ENCODE data around the gene SETD9. TPM values are rescaled to one million over a fixed set of nuclear protein-coding genes. Genes with fewer than 3 reads are reported as not detected.
A peak's percentile ranks its signal among the peaks of the same experiment; 100 is the strongest.

SETD9 gene
- total RNA-seq, 1 donor from 2014 or later: 11.0 TPM

DNA sequence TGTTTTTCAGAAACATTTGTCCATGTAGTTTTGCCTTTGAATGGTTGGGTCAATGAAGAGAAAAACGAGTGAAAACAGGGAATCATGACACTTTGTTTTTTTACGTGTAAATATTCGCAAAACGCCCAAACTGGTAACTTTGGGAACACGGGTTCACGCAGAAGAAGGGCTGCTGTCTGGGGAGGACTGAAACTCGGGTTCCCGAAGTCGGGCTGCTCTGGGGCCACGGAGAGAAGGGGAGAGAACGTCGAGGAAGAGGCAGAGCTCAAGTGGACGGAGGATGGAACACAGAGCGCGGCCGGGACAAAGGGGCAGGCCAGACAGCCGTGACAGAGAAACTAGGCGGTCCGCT, 478 bp upstream of the SETD9 start:
- Mint-ChIP-seq H3K9me3 (peaks cover 5% of the 10 kb centered on the region), H3K36me3 (ENCODE audit: low read depth) (peaks cover 8% of the 10 kb centered on the region), H3K4me1 (ENCODE audit: low read depth) (peaks cover 22% of the 10 kb centered on the region), H3K4me3 (ENCODE audit: low read depth) (peak overlapping the region; percentile 86), H3K27ac (peak overlapping the region; percentile 92), H3K27me3 (ENCODE audit: low read depth) (peaks cover 13% of the 10 kb centered on the region)
- DNase-seq (ENCODE audit: low spot score): no peak
- intact Hi-C loops (cut with micrococcal nuclease): loop anchor here (1.0 kb wide), 2 partner anchors 264 to 1551 kb away; partner anchors contain the start of gene PLK2

DNA sequence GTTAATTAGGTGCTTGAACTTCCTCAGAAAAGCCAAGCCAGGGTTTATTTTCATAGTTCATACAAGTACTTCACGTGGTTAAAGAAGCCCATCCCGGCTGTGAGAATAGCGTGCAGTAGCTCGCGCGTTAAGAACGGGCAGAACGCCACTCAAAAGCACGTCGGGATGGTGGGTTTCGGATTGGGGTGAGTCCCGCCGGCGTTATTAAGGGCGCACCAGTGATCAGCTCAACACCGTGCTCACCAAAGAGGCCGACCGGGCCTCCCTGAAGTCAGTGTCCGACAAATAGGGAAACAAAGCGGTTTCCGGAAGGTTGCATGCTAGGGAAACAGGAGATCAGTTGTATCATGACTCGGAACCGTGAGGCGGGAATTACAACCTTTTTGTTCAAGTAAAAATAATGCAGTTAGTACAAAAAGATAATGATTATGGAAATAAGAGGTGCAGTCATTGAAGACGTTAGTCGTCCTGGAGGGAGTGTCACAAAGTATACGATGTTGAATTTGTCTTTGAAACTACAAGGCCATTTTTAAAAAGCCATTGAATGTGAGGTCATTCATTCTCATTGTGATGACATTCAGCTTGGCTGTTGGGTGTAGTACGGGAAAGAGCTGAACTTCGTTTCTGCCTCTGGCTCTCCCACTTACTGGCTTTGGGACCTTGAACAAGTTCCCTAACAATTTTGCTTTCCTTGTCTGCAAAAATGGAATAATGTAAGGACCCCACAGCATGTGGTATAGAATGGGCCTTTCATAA, 992 bp downstream of the SETD9 start:
- H3K36me3 Mint-ChIP-seq (ENCODE audit: low read depth): peaks cover 8% of the 10 kb centered on the region
- intact Hi-C loops (cut with micrococcal nuclease): loop anchor here (1.0 to 2.0 kb wide), 3 partner anchors 40 to 206 kb away; partner anchors contain the start of gene MAP3K1
- H3K4me1 Mint-ChIP-seq (ENCODE audit: low read depth): peaks cover 22% of the 10 kb centered on the region
- peaks cover 10% of the 10 kb centered on the region for H3K27me3 Mint-ChIP-seq (ENCODE audit: low read depth)
- H3K9me3 Mint-ChIP-seq: peaks cover 5% of the 10 kb centered on the region
- DNase-seq (ENCODE audit: low spot score): no peak
- peak overlapping the region; percentile 96 for H3K27ac Mint-ChIP-seq
- peak overlapping the region; percentile 86 for H3K4me3 Mint-ChIP-seq (ENCODE audit: low read depth)

DNA sequence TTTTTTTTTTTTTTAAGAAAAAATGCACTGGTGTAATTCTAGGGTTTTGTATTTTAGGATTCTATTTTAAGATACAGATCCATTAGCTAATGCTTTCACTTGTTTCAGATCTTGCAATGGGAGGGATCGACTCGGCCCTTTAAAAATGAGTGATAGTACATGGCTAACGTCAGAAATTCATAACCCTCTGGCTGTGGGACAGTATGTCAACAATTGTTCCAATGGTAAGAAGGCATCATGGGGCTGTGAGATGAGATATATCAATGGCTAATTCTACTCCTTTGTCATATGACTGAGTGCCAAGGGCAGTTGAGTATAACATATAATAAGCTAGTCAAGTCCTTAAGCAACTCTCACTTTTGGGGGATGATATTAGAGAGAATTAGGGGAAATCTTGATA, 4.4 kb downstream of the SETD9 start:
- H3K36me3 Mint-ChIP-seq (ENCODE audit: low read depth): peaks cover 11% of the 10 kb centered on the region
- peaks cover 19% of the 10 kb centered on the region for H3K4me1 Mint-ChIP-seq (ENCODE audit: low read depth)

DNA sequence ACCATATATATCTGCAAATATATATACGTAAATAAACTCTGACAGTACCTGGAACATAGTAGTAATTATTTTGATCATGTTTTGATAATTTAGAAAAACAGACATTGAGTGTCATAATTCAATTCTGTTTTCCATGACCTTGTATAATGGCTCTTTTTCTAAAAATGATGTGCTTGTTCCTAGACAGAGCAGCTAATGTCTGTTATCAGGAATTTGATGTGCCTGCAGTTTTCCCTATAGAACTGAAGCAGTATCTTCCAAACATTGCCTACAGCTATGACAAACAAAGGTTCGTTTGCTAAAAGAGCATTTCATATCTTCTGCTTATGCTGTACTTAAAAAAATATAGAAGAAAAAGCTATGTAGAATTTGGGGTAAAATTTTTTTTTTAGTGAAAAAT, 5.3 kb downstream of the SETD9 start:
- Mint-ChIP-seq H3K9me3 (no peaks in the 10 kb centered on the region), H3K4me1 (ENCODE audit: low read depth) (peaks cover 14% of the 10 kb centered on the region), H3K36me3 (ENCODE audit: low read depth) (peaks cover 11% of the 10 kb centered on the region), H3K27ac (no peak overlapping the region), H3K27me3 (ENCODE audit: low read depth) (no peaks in the 10 kb centered on the region), H3K4me3 (ENCODE audit: low read depth) (no peak overlapping the region)
- no peak for DNase-seq (ENCODE audit: low spot score)
- intact Hi-C loops (cut with micrococcal nuclease): no loop called here

More for the DNA sequence above, 4.4 kb downstream of the SETD9 start:
- Mint-ChIP-seq H3K27ac (no peak overlapping the region), H3K4me3 (ENCODE audit: low read depth) (no peak overlapping the region), H3K27me3 (ENCODE audit: low read depth) (no peaks in the 10 kb centered on the region), H3K9me3 (no peaks in the 10 kb centered on the region)
- intact Hi-C loops (cut with micrococcal nuclease): no loop called here
- no peak for DNase-seq (ENCODE audit: low spot score)

DNA sequence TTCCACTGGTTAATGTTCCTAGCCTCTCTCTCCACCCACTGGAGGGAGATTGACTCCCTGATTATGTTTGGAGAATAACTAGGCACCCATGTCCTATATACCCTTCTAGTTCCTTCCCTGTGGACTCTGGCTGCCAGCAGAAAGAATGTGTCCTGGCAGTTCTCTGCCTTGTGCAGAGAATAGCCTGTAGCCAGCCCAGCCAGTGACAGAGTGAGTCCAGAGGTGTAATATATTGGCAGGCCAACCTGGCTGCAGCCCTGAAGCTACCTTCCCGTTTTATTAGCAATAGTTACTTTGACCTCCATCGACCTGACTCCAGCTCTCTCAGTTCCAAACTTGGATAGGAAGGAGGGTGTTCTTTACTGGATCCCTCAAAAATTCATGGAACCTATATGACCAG, 8.1 kb downstream of the SETD9 start:
- Mint-ChIP-seq H3K9me3 (no peaks in the 10 kb centered on the region), H3K27ac (no peak overlapping the region), H3K27me3 (ENCODE audit: low read depth) (no peaks in the 10 kb centered on the region), H3K4me3 (ENCODE audit: low read depth) (no peak overlapping the region), H3K36me3 (ENCODE audit: low read depth) (peaks cover 26% of the 10 kb centered on the region), H3K4me1 (ENCODE audit: low read depth) (peaks cover 4% of the 10 kb centered on the region)
- intact Hi-C loops (cut with micrococcal nuclease): no loop called here
- no peak for DNase-seq (ENCODE audit: low spot score)

DNA sequence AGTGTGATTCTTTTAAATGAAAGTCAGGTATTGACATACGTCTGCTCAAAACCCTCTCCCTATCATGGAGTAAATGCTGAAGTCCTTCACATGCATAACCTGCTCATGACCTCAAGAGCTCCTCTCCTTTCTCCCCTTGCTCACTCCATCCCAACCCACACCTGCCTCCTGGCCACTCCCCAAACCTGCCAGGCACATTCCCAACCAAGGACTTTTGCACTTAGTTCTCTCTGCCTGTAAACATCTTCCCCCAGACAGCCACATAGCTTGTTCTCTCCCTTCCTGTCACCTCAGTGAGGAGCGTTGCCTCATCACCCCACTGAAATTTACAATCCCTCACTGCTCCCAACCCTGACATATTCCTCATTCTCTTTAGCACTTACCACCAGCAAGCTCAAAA, 8.7 kb downstream of the SETD9 start:
- Mint-ChIP-seq H3K27ac (no peak overlapping the region), H3K4me1 (ENCODE audit: low read depth) (peaks cover 4% of the 10 kb centered on the region), H3K27me3 (ENCODE audit: low read depth) (no peaks in the 10 kb centered on the region), H3K4me3 (ENCODE audit: low read depth) (no peak overlapping the region), H3K36me3 (ENCODE audit: low read depth) (peaks cover 26% of the 10 kb centered on the region), H3K9me3 (no peaks in the 10 kb centered on the region)
- intact Hi-C loops (cut with micrococcal nuclease): no loop called here
- no peak for DNase-seq (ENCODE audit: low spot score)

DNA sequence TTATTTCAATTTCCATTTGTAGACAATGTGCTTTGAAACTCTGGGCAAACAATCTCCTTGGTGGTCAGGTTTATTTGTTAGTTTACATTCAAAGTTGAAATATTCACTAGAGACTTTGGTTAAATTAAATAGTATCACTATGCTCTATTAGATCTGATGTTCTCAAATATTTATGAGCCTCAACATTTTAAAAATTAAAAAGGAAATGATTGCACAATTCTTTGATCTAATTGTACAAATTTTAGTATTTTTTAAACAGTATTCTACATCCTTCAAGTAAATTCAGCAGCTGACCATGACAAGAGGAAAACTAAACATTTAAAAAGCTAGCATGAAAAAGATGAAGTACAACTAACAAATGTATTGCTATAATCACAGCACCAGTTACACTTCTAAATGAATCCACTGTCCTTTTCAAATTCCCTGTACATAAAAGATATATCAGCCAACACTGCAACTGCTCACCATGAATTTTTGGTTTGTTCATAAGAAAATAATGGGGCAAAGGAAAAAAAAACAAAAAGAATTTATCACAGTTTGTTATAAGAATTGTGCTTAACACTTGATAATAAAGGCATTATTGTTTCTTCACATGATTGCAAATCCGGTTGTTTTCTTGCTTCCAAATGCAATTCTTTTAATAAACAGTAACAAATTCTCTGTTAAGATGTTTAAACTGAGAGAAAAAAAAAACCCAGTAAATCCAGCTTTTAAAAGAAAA, 10.7 kb downstream of the SETD9 start:
- intact Hi-C loops (cut with micrococcal nuclease): no loop called here
- DNase-seq (ENCODE audit: low spot score): no peak
- H3K27me3 Mint-ChIP-seq (ENCODE audit: low read depth): no peaks in the 10 kb centered on the region
- H3K4me3 Mint-ChIP-seq (ENCODE audit: low read depth): no peak overlapping the region
- H3K27ac Mint-ChIP-seq: no peak overlapping the region
- peaks cover 4% of the 10 kb centered on the region for H3K4me1 Mint-ChIP-seq (ENCODE audit: low read depth)
- H3K9me3 Mint-ChIP-seq: no peaks in the 10 kb centered on the region
- H3K36me3 Mint-ChIP-seq (ENCODE audit: low read depth): peaks cover 40% of the 10 kb centered on the region

DNA sequence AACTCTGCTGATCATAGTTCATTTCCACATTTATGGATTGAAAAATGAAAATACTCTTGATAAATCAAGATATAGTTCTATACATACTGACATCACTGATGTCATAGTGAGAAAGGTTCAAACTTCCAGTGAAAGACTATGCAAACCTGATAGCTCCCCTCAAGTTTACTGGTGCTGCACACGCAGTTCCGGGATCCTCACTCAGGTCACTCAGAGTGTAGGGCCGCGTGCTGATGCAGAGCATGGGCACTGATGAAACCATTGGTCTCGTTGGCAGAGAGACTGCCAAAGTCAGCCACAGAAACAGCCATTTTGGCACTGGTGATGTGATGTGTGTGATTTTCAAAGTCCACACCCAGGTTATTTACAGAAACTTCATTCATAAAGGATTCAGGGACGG, 13.5 kb downstream of the SETD9 start:
- no peak overlapping the region for H3K4me3 Mint-ChIP-seq (ENCODE audit: low read depth)
- no peaks in the 10 kb centered on the region for H3K27me3 Mint-ChIP-seq (ENCODE audit: low read depth)
- H3K36me3 Mint-ChIP-seq (ENCODE audit: low read depth): peaks cover 60% of the 10 kb centered on the region
- intact Hi-C loops (cut with micrococcal nuclease): no loop called here
- H3K27ac Mint-ChIP-seq: no peak overlapping the region
- peaks cover 4% of the 10 kb centered on the region for H3K4me1 Mint-ChIP-seq (ENCODE audit: low read depth)
- DNase-seq (ENCODE audit: low spot score): no peak
- no peaks in the 10 kb centered on the region for H3K9me3 Mint-ChIP-seq

DNA sequence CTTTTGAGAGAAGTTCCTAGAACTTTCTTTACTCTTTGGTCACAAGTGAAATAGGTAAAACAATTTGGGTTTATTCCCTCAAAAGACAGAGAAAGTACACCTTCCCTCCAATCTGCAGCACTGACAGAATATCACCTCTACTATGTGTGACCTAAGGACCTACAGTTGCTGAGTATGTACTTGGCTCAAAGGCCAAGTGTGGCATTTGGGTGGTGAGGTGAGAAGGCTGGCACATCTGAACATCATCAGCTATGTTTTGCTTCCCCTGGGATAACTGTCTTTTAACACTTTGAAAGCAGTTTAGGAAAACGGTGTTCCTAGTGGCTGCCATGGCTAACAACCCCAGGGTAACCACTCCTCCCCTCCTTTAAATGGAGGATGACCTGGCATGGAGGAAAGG, 24.9 kb downstream of the SETD9 start:
- no peak overlapping the region for H3K4me3 Mint-ChIP-seq (ENCODE audit: low read depth)
- H3K4me1 Mint-ChIP-seq (ENCODE audit: low read depth): no peaks in the 10 kb centered on the region
- no peaks in the 10 kb centered on the region for H3K27me3 Mint-ChIP-seq (ENCODE audit: low read depth)
- DNase-seq (ENCODE audit: low spot score): no peak
- intact Hi-C loops (cut with micrococcal nuclease): no loop called here
- H3K36me3 Mint-ChIP-seq (ENCODE audit: low read depth): peaks cover 59% of the 10 kb centered on the region
- H3K27ac Mint-ChIP-seq: no peak overlapping the region
- H3K9me3 Mint-ChIP-seq: no peaks in the 10 kb centered on the region

DNA sequence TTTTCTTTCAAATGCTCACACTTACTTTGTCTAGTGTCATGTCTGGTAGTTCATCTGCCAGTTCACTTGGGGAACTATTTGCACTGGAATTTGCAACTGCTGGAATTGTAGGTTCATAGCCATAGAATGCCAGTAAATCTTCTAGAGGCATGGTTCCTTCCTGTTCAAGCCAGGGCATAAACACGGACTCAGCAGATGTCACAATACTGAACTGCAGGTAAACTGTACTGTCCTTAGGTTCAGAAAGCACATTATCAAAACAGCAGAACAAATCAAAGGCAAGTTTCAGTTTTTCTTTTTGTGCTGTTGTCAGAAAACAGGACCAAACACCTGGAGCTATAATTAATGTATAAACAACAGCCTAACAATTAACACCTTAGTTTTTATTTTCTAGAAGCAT, 29.5 kb downstream of the SETD9 start:
- DNase-seq (ENCODE audit: low spot score): no peak
- Mint-ChIP-seq H3K27ac (no peak overlapping the region), H3K36me3 (ENCODE audit: low read depth) (peaks cover 75% of the 10 kb centered on the region), H3K4me1 (ENCODE audit: low read depth) (peaks cover 6% of the 10 kb centered on the region), H3K9me3 (no peaks in the 10 kb centered on the region), H3K27me3 (ENCODE audit: low read depth) (no peaks in the 10 kb centered on the region), H3K4me3 (ENCODE audit: low read depth) (no peak overlapping the region)
- intact Hi-C loops (cut with micrococcal nuclease): no loop called here

DNA sequence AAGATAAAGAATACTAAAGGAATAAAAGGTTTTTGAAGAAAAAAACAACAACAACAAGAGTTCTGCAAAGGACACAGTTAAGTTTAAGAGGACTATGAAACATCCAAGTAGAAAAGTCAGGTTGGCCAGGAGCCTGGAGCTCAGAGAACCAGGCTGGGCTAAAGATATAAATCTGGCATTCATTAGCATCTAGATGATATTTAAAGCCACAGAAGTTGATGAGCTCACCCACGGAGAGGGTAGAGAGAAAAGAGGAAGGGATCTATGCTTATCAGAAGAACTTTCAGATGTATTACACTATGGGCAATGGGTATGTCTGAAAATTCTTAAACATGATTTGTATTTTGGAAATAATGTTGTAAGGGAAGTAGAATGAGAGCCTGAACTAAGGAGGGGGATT, 32.6 kb downstream of the SETD9 start:
- Mint-ChIP-seq H3K27me3 (ENCODE audit: low read depth) (no peaks in the 10 kb centered on the region), H3K4me3 (ENCODE audit: low read depth) (no peak overlapping the region), H3K9me3 (no peaks in the 10 kb centered on the region), H3K4me1 (ENCODE audit: low read depth) (peaks cover 10% of the 10 kb centered on the region), H3K36me3 (ENCODE audit: low read depth) (peaks cover 72% of the 10 kb centered on the region), H3K27ac (no peak overlapping the region)
- no peak for DNase-seq (ENCODE audit: low spot score)
- intact Hi-C loops (cut with micrococcal nuclease): no loop called here

DNA sequence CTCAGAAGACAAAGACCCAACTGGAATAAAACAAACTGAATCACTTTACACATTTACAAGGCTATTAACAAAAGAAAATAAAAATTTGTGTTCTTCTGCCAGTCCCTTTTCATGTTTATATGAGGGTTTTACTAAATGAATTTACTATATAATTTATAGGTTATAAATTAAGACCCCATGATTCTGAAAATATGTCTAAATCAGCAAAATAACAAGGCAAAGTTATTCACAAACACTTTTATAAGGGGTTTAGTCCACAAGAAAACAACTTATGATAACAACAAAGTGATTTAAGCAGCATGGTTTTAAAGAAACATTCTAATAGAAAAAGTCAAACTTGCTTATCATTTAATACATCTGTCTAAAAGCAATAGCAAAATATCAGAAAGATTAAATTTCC, 37.7 kb downstream of the SETD9 start:
- no peak for DNase-seq (ENCODE audit: low spot score)
- no peaks in the 10 kb centered on the region for H3K9me3 Mint-ChIP-seq
- H3K4me3 Mint-ChIP-seq (ENCODE audit: low read depth): no peak overlapping the region
- H3K27ac Mint-ChIP-seq: no peak overlapping the region
- H3K4me1 Mint-ChIP-seq (ENCODE audit: low read depth): peaks cover 24% of the 10 kb centered on the region
- H3K27me3 Mint-ChIP-seq (ENCODE audit: low read depth): no peaks in the 10 kb centered on the region
- intact Hi-C loops (cut with micrococcal nuclease): no loop called here
- peaks cover 48% of the 10 kb centered on the region for H3K36me3 Mint-ChIP-seq (ENCODE audit: low read depth)

DNA sequence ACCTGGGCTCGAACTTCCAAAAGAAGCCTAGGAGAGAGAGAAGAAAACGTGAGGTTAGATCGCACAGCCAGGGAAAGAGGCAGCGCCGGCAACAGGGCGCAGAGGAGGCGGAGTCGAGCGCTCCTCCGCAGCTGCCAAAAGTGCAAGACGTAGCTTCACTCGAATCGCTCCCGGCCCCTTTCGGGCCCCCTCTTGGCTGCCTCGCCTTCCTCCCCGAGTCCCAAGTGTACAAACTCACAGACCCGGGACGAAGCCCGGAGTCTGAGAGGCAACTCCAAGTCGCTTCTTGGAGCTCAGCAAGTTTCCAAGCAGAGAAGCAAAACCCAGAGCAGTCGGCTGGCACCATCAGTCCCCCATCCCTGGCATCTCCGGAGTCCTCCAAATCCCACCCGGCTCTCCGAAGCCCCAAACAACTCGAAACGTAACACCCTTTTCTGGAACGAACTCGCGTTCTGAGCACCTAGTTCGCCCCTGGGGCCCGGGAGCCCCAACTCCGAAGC, 41.3 kb downstream of the SETD9 start:
- peak overlapping the region; percentile 97 for H3K4me3 Mint-ChIP-seq (ENCODE audit: low read depth)
- peak overlapping the region; percentile 82 for H3K27ac Mint-ChIP-seq
- peaks cover 23% of the 10 kb centered on the region for H3K36me3 Mint-ChIP-seq (ENCODE audit: low read depth)
- H3K4me1 Mint-ChIP-seq (ENCODE audit: low read depth): peaks cover 27% of the 10 kb centered on the region
- H3K9me3 Mint-ChIP-seq: no peaks in the 10 kb centered on the region
- DNase-seq (ENCODE audit: low spot score): peak; percentile 51
- intact Hi-C loops (cut with micrococcal nuclease): loop anchor here (1.0 kb wide), 2 partner anchors 40 to 188 kb away; no protein-coding TSS in a partner anchor
- peaks cover 26% of the 10 kb centered on the region for H3K27me3 Mint-ChIP-seq (ENCODE audit: low read depth)
